ENCODE measurements around the gene FSTL4.

Gene FSTL4

DNA sequence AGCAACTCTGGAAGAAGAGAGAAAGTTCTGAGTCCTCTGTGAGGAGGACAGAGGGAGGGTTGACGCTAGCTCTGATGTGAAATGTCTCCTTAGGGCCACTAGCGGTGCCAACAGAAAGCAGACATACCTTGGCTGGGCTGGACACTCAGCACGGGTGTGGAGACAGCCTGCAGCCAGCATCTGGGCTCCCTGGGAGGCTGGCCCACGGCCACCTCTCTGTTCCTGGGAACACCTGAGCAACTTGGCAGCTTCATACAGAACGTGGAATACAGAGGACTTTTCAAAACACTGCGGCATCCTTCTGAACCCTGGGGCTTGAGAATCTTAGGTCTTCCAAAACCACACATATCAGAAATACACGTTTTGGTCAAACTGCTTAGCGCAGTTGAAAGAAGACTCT lies 269.1 kb downstream of the FSTL4 start:
- no peak overlapping the region for H3K9ac ChIP-seq (ENCODE audit: low read length)
- no peak for DNase-seq
- H3K4me2 ChIP-seq (ENCODE audit: low read depth, low read length), result no peak overlapping the region
- H3K79me2 ChIP-seq (ENCODE audit: low read length), result no peaks in the 10 kb centered on the region
- no peak overlapping the region for H3K27ac ChIP-seq (ENCODE audit: low read length)
- no peaks in the 10 kb centered on the region for H3K27me3 ChIP-seq (replicated peaks; ENCODE audit: insufficient read depth, low read length)
- no peaks in the 10 kb centered on the region for H3K9me3 ChIP-seq (replicated peaks; ENCODE audit: insufficient read depth, low read length)
- no peak overlapping the region for H2AFZ ChIP-seq (ENCODE audit: low read length)
- H3K36me3 ChIP-seq (replicated peaks; ENCODE audit: insufficient read depth, low read length), result no peaks in the 10 kb centered on the region
- no peaks in the 10 kb centered on the region for H3K9me2 ChIP-seq (replicated peaks; ENCODE audit: insufficient read depth, low read length)
- no peak overlapping the region for H3K4me3 ChIP-seq (ENCODE audit: low read length)
- no peaks in the 10 kb centered on the region for H3K4me1 ChIP-seq (ENCODE audit: low read length)
- TF ChIP-seq, protein P1, sequence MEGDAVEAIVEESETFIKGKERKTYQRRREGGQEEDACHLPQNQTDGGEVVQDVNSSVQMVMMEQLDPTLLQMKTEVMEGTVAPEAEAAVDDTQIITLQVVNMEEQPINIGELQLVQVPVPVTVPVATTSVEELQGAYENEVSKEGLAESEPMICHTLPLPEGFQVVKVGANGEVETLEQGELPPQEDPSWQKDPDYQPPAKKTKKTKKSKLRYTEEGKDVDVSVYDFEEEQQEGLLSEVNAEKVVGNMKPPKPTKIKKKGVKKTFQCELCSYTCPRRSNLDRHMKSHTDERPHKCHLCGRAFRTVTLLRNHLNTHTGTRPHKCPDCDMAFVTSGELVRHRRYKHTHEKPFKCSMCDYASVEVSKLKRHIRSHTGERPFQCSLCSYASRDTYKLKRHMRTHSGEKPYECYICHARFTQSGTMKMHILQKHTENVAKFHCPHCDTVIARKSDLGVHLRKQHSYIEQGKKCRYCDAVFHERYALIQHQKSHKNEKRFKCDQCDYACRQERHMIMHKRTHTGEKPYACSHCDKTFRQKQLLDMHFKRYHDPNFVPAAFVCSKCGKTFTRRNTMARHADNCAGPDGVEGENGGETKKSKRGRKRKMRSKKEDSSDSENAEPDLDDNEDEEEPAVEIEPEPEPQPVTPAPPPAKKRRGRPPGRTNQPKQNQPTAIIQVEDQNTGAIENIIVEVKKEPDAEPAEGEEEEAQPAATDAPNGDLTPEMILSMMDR (IDR thresholded peaks at IDR 0.05; ENCODE audit: low read length), result no peak
- TF ChIP-seq EZH2phosphoT487 (IDR thresholded peaks at IDR 0.05; ENCODE audit: low read length), result no peak
- TF ChIP-seq EZH2 (optimal IDR thresholded peaks at IDR 0.05; ENCODE audit: low read depth, low read length), result no peak
- H4K20me1 ChIP-seq (ENCODE audit: insufficient read depth, low read length), result no peaks in the 10 kb centered on the region
- H3F3A ChIP-seq (ENCODE audit: insufficient read depth, low read length), result no peaks in the 10 kb centered on the region

- no peak for DNase-seq
- Histone ChIP-seq H3K4me2 (ENCODE audit: low read depth, low read length) (no peak overlapping the region), H3F3A (ENCODE audit: insufficient read depth, low read length) (no peaks in the 10 kb centered on the region), H3K27ac (ENCODE audit: low read length) (no peak overlapping the region), H2AFZ (ENCODE audit: low read length) (no peak overlapping the region), H4K20me1 (ENCODE audit: insufficient read depth, low read length) (no peaks in the 10 kb centered on the region), H3K79me2 (ENCODE audit: low read length) (no peaks in the 10 kb centered on the region), H3K9me2 (replicated peaks; ENCODE audit: insufficient read depth, low read length) (no peaks in the 10 kb centered on the region), H3K4me1 (ENCODE audit: low read length) (no peaks in the 10 kb centered on the region), H3K36me3 (replicated peaks; ENCODE audit: insufficient read depth, low read length) (no peaks in the 10 kb centered on the region), H3K9ac (ENCODE audit: low read length) (no peak overlapping the region), H3K9me3 (replicated peaks; ENCODE audit: insufficient read depth, low read length) (no peaks in the 10 kb centered on the region), H3K4me3 (ENCODE audit: low read length) (no peak overlapping the region), H3K27me3 (replicated peaks; ENCODE audit: insufficient read depth, low read length) (no peaks in the 10 kb centered on the region)
- TF ChIP-seq, protein P1 (IDR thresholded peaks at IDR 0.05; ENCODE audit: low read length), result no peak
- TF ChIP-seq EZH2phosphoT487 (IDR thresholded peaks at IDR 0.05; ENCODE audit: low read length) (no peak), EZH2 (optimal IDR thresholded peaks at IDR 0.05; ENCODE audit: low read depth, low read length) (no peak)
Observed at GRCh38 chr5:133341915-133342710, 270.2 kb downstream of the FSTL4 start.

DNA sequence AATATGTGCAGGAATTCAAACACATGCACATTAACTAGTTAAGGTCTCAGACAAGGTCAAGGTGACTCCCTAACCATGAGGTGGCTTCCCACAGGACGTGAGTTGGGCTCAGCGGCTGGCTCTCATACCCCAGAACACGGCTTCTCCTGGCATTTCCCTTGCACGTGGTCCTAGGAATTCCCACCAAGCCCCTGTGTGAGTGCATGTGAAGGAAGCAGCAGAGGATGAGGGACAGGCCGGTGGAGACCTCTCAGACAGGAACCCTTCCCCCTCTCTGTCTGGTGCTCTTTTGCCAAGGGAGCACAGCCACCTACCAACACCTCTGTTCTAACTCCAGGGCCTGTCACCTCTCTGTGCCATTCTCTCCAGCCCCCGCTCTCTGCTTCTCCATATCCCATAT lies 271.0 kb downstream of the FSTL4 start:
- Histone ChIP-seq H3K9ac (ENCODE audit: low read length) (no peak overlapping the region), H3K9me3 (replicated peaks; ENCODE audit: insufficient read depth, low read length) (no peaks in the 10 kb centered on the region), H2AFZ (ENCODE audit: low read length) (no peak overlapping the region), H3K27ac (ENCODE audit: low read length) (no peak overlapping the region), H3K4me1 (ENCODE audit: low read length) (no peaks in the 10 kb centered on the region), H3K79me2 (ENCODE audit: low read length) (no peaks in the 10 kb centered on the region), H3F3A (ENCODE audit: insufficient read depth, low read length) (no peaks in the 10 kb centered on the region), H4K20me1 (ENCODE audit: insufficient read depth, low read length) (no peaks in the 10 kb centered on the region), H3K4me2 (ENCODE audit: low read depth, low read length) (no peak overlapping the region), H3K4me3 (ENCODE audit: low read length) (no peak overlapping the region), H3K9me2 (replicated peaks; ENCODE audit: insufficient read depth, low read length) (no peaks in the 10 kb centered on the region), H3K36me3 (replicated peaks; ENCODE audit: insufficient read depth, low read length) (no peaks in the 10 kb centered on the region), H3K27me3 (replicated peaks; ENCODE audit: insufficient read depth, low read length) (no peaks in the 10 kb centered on the region)
- DNase-seq, result no peak
- no peak for TF ChIP-seq EZH2 (optimal IDR thresholded peaks at IDR 0.05; ENCODE audit: low read depth, low read length)
- no peak for TF ChIP-seq EZH2phosphoT487 (IDR thresholded peaks at IDR 0.05; ENCODE audit: low read length)
- TF ChIP-seq, protein P1 (IDR thresholded peaks at IDR 0.05; ENCODE audit: low read length), result no peak
